Ovary (tissue), 9 donors: Measurements from ENCODE around the gene GPR27. TPM values are rescaled to one million over a fixed set of nuclear protein-coding genes. Genes with fewer than 3 reads are reported as not detected.

Source experiments
- DNase-seq, 5 donors: peaks; one replicate each; pipeline ENCODE4 v3.0.0-alpha.2; 2019 to 2020
- H3K27ac ChIP-seq, 2 donors: fragments of 200-600 bp; one replicate each; pipeline versions ENCODE4 v1.5.1 to v1.8.0; 2019 to 2022
- H3K27me3 ChIP-seq: fragments of 200-600 bp; one replicate; pipeline ENCODE4 v1.8.0; 2022
- H3K36me3 ChIP-seq: fragments of 200-600 bp; sonication (generic); one replicate; pipeline ENCODE4 v1.5.1; 2019
- H3K4me1 ChIP-seq: one replicate; pipeline ENCODE4 v1.8.1; 2013; ENCODE audit warnings: mild to moderate bottlenecking, moderate library complexity; ENCODE audit not compliant: insufficient read depth
- H3K4me3 ChIP-seq: fragments of 200-600 bp; sonication (generic); one replicate; pipeline ENCODE4 v1.5.1; 2017
- H3K9me3 ChIP-seq, 2 donors: fragments of 200-600 bp in 1 of 2; sonication (generic) in 1 of 2; one replicate each; pipeline versions ENCODE4 v1.5.1 to v1.8.1; 2013 to 2019; ENCODE audit warnings: mild to moderate bottlenecking in 1 of 2, moderate library complexity in 1 of 2
- CTCF ChIP-seq, 3 donors: fragments of 450-650 bp in 2 of 3; fragments of 200-600 bp in 1 of 3; IDR thresholded peaks; one replicate each; pipeline versions ENCODE4 v1.5.1 to v1.8.0; 2016 to 2022; ENCODE audit warnings: antibody characterized with exemption in 3 of 3, mild to moderate bottlenecking in 1 of 3
- EP300 ChIP-seq: sonication (generic); formaldehyde crosslinking; IDR thresholded peaks from one replicate; pipeline ENCODE4 v1.6.1; 2017; ENCODE audit warnings: antibody characterized with exemption
- POLR2A ChIP-seq: fragments of 450-650 bp; IDR thresholded peaks from one replicate; pipeline ENCODE4 v1.6.1; 2017; ENCODE audit warnings: antibody characterized with exemption, mild to moderate bottlenecking, moderate library complexity
- WGBS, 3 donors: extraction: QIAGEN DNeasy Blood & Tissue Kit in 1 of 3; methylation state at CpG; one replicate each; pipeline versions ENCODE4 v1.1.5 to v1.1.7; 2013 to 2017; 5-methylcytosine and 5-hydroxymethylcytosine counted together
- intact Hi-C, 4 donors: fragments of 100-400 bp; cut with DNase I; formaldehyde crosslinking; loops; one replicate each; pipeline versions ENCODE4 v1.11.0 to v1.15.1; 2022 to 2023
- polyA plus RNA-seq, 2 donors: library from polyadenylated mRNA; stranded (reverse); fragments of 200-250 nt in 1 of 2; fragments of 350-450 nt in 1 of 2; fragmentation: Illumina TruSeq in 1 of 2; extraction: RNeasy Lipid Tissue Mini Kit (QIAGEN cat#74804) in 1 of 2; gene quantifications; one replicate each; pipeline ENCODE4 v1.2.3, GENCODE V29; 2013 to 2014
- total RNA-seq, 7 donors: library from RNA; depleted of rRNA in 2 of 7; stranded (reverse); fragments of >200 nt in 2 of 7; fragmentation: NEBNext Ultra II Directional in 3 of 7; extraction: Animal tissue kit (Norgen Biotek cat#: 25700) in 3 of 7; gene quantifications; one replicate each; pipeline versions ENCODE4 v1.1.0 to v1.2.4, GENCODE V29; 2016 to 2023
- donor health status: DM: no; HTN: no; CAD: no; lungs with moderate emphysema.
- donor health status: DM: no; HTN: no; CAD: no.
- donor health status: Bipolar disorder and iron deficiency.
- donor health status: DM: yes; HTN: yes; CAD: no.
- donor health status: DM: no; HTN: no; CAD: no.
- donor health status: DM: yes; HTN: yes; CAD: no.

GPR27 gene
- total and polyA plus RNA-seq, 9 donors, result 2.1 to 12.7 (median 6.1) TPM

- intact Hi-C loops, result no loop called here
- no peaks in the 10 kb centered on the region for H3K27me3 ChIP-seq
- H3K36me3 ChIP-seq, result no peaks in the 10 kb centered on the region
- WGBS, 3 donors, result 87 to 98% (median 91%) methylated on average over 4 of the region's 4 CpGs
- no peak for TF ChIP-seq POLR2A
- TF ChIP-seq EP300, result no peak
- TF ChIP-seq CTCF (IDR thresholded peaks at IDR 0.05), result no peak
- no peaks in the 10 kb centered on the region for H3K9me3 ChIP-seq
- H3K4me3 ChIP-seq, result no peak overlapping the region
- H3K4me1 ChIP-seq, result peaks cover 2% of the 10 kb centered on the region
- no peak for DNase-seq
- H3K27ac ChIP-seq, result no peak overlapping the region
Observed at GRCh38 chr3:71714595-71714994, 39.1 kb upstream of the GPR27 start.

GRCh38 chr3:71718072-71718471, 35.6 kb upstream of the GPR27 start:
- 88 to 94% (median 92%) methylated on average over 4 of the region's 4 CpGs for WGBS, 3 donors
- intact Hi-C loops, result no loop called here
- Histone ChIP-seq H3K4me3 (no peak overlapping the region), H3K27me3 (no peaks in the 10 kb centered on the region), H3K36me3 (no peaks in the 10 kb centered on the region), H3K27ac (no peak overlapping the region), H3K4me1 (peaks cover 5% of the 10 kb centered on the region), H3K9me3 (no peaks in the 10 kb centered on the region)
- DNase-seq, result no peak
- no peak for TF ChIP-seq CTCF (IDR thresholded peaks at IDR 0.05)
- TF ChIP-seq EP300, result no peak

- WGBS, 3 donors, result 94 to 95% (median 94%) methylated on average over 7 of the region's 7 CpGs
Observed at GRCh38 chr3:71721002-71721401, 32.7 kb upstream of the GPR27 start.

GRCh38 chr3:71721651-71722157, 32.0 kb upstream of the GPR27 start:
- no peak for DNase-seq
- 89 to 95% (median 93%) methylated on average over 6 of the region's 6 CpGs for WGBS, 3 donors
- H3K27me3 ChIP-seq, result no peaks in the 10 kb centered on the region
- no peaks in the 10 kb centered on the region for H3K9me3 ChIP-seq
- no peak for TF ChIP-seq CTCF (IDR thresholded peaks at IDR 0.05)
- TF ChIP-seq EP300, result no peak
- no peak for TF ChIP-seq POLR2A
- H3K4me3 ChIP-seq, result no peak overlapping the region
- peaks cover 6% of the 10 kb centered on the region for H3K4me1 ChIP-seq
- no peak overlapping the region for H3K27ac ChIP-seq
- H3K36me3 ChIP-seq, result no peaks in the 10 kb centered on the region
- intact Hi-C loops, result loop anchor here in 3 of 4 donors (5.0 to 10.0 kb wide), 3 partner anchors 1093 to 1103 kb away; no protein-coding TSS in a partner anchor

More at GRCh38 chr3:71721002-71721401, 32.7 kb upstream of the GPR27 start:
- H3K27ac ChIP-seq, result no peak overlapping the region
- no peaks in the 10 kb centered on the region for H3K27me3 ChIP-seq
- no peak for TF ChIP-seq EP300
- no peak for TF ChIP-seq POLR2A
- TF ChIP-seq CTCF (IDR thresholded peaks at IDR 0.05), result no peak
- H3K4me3 ChIP-seq, result no peak overlapping the region
- H3K36me3 ChIP-seq, result no peaks in the 10 kb centered on the region
- intact Hi-C loops, result loop anchor here in 3 of 4 donors (5.0 to 10.0 kb wide), 3 partner anchors 1094 to 1104 kb away; no protein-coding TSS in a partner anchor
- peaks cover 6% of the 10 kb centered on the region for H3K4me1 ChIP-seq
- no peaks in the 10 kb centered on the region for H3K9me3 ChIP-seq
- no peak for DNase-seq
